H9 (cell line): ENCODE results near the gene SLC38A1. TPM values are rescaled to one million over a fixed set of nuclear protein-coding genes. Genes with fewer than 3 reads are reported as not detected.

ENCODE experiments used
- DNase-seq: peaks from one replicate; pipeline ENCODE4 v3.0.0-alpha.2; 2017
- H2AFZ ChIP-seq: one replicate; pipeline ENCODE4 v1.6.1; 2013; ENCODE audit warnings: mild to moderate bottlenecking, low read length, control low read depth, moderate library complexity
- H2AK5ac ChIP-seq: 2 replicates; pipeline ENCODE4 v1.6.1; 2013; ENCODE audit warnings: low read length, control low read depth, mixed read lengths; ENCODE audit not compliant: insufficient read length
- H2BK120ac ChIP-seq: one replicate; pipeline ENCODE4 v1.6.1; 2013; ENCODE audit warnings: low read depth, mild to moderate bottlenecking, low read length, control low read depth, inconsistent platforms; ENCODE audit not compliant: poor library complexity, severe bottlenecking
- H2BK12ac ChIP-seq: 2 replicates; pipeline ENCODE4 v1.6.1; 2013; ENCODE audit warnings: low read length, control low read depth, mixed read lengths, low read depth; ENCODE audit not compliant: insufficient read length
- H2BK15ac ChIP-seq: 2 replicates; pipeline ENCODE4 v1.6.1; 2013; ENCODE audit warnings: low read depth, low read length, control low read depth
- H2BK20ac ChIP-seq: one replicate; pipeline ENCODE4 v1.6.1; 2013; ENCODE audit warnings: low read depth, mild to moderate bottlenecking, low read length, control low read depth, inconsistent platforms; ENCODE audit not compliant: poor library complexity, severe bottlenecking
- H2BK5ac ChIP-seq: 2 replicates; pipeline ENCODE4 v1.6.1; 2013; ENCODE audit warnings: low read length, control low read depth, mixed read lengths; ENCODE audit not compliant: insufficient read length
- H3K14ac ChIP-seq: 2 replicates; pipeline ENCODE4 v1.6.1; 2013; ENCODE audit warnings: low read length, control low read depth; ENCODE audit not compliant: insufficient read depth
- H3K18ac ChIP-seq: 2 replicates; pipeline ENCODE4 v1.6.1; 2013; ENCODE audit warnings: low read depth, mild to moderate bottlenecking, mixed read lengths, low read length, control low read depth; ENCODE audit not compliant: insufficient read length
- H3K23ac ChIP-seq: 2 replicates; pipeline ENCODE4 v1.6.1; 2013; ENCODE audit warnings: low read length, control low read depth, mixed read lengths, low read depth; ENCODE audit not compliant: insufficient read length
- H3K23me2 ChIP-seq: 2 replicates; pipeline ENCODE4 v1.6.1; 2013; ENCODE audit warnings: low read depth, mild to moderate bottlenecking, mixed read lengths, low read length, control low read depth; ENCODE audit not compliant: insufficient read length, poor library complexity, severe bottlenecking
- H3K27ac ChIP-seq: 2 replicates; pipeline ENCODE4 v1.5.1; 2013; ENCODE audit warnings: low read length, control low read depth, mixed read lengths, low read depth; ENCODE audit not compliant: insufficient read length
- H3K27me3 ChIP-seq: 2 replicates; pipeline ENCODE4 v1.6.1; 2013; ENCODE audit warnings: low read length, control low read depth, inconsistent platforms; ENCODE audit not compliant: insufficient read depth
- H3K4ac ChIP-seq: 2 replicates; pipeline ENCODE4 v1.6.1; 2013; ENCODE audit warnings: low read depth, mild to moderate bottlenecking, control low read depth, inconsistent platforms, low read length, moderate library complexity
- H3K4me1 ChIP-seq: 2 replicates; pipeline ENCODE4 v1.6.1; 2013; ENCODE audit warnings: low read length, control low read depth, inconsistent platforms; ENCODE audit not compliant: insufficient read depth
- H3K4me2 ChIP-seq: 2 replicates; pipeline ENCODE4 v1.6.1; 2013; ENCODE audit warnings: low read length, control low read depth, mixed read lengths; ENCODE audit not compliant: insufficient read length, insufficient read depth
- H3K56ac ChIP-seq: 2 replicates; pipeline ENCODE4 v1.6.1; 2013; ENCODE audit warnings: low read depth, mild to moderate bottlenecking, mixed read lengths, low read length, control low read depth; ENCODE audit not compliant: insufficient read length
- H3K79me1 ChIP-seq: 2 replicates; pipeline ENCODE4 v1.6.1; 2013; ENCODE audit warnings: low read depth, mild to moderate bottlenecking, moderate library complexity, low read length, control low read depth, inconsistent platforms; ENCODE audit not compliant: insufficient read depth, poor library complexity, severe bottlenecking
- H3K79me2 ChIP-seq: 2 replicates; pipeline ENCODE4 v1.6.1; 2013; ENCODE audit warnings: low read length, control low read depth, inconsistent platforms; ENCODE audit not compliant: insufficient read depth
- H3K9ac ChIP-seq: 2 replicates; pipeline ENCODE4 v1.6.1; 2013; ENCODE audit warnings: low read length, control low read depth, mixed read lengths; ENCODE audit not compliant: insufficient read length; ENCODE audit errors: extremely low read depth
- H3K9me3 ChIP-seq: one replicate; pipeline ENCODE4 v1.6.1; 2013; ENCODE audit warnings: low read depth, low read length, inconsistent platforms; ENCODE audit not compliant: control insufficient read depth
- H3T11ph ChIP-seq: one replicate; pipeline ENCODE4 v1.6.1; 2013; ENCODE audit warnings: mild to moderate bottlenecking, low read length, control low read depth, inconsistent platforms
- H4K20me1 ChIP-seq: one replicate; pipeline ENCODE4 v1.6.1; 2013; ENCODE audit not compliant: control insufficient read depth, insufficient read length, insufficient read depth
- H4K5ac ChIP-seq: 2 replicates; pipeline ENCODE4 v1.6.1; 2013; ENCODE audit warnings: low read depth, mild to moderate bottlenecking, mixed read lengths, low read length, control low read depth; ENCODE audit not compliant: insufficient read length
- H4K8ac ChIP-seq: replicated peaks from 2 replicates; pipeline ENCODE4 v1.6.1; 2013; ENCODE audit warnings: low read length, control low read depth, mixed read lengths, low read depth; ENCODE audit not compliant: insufficient read length
- H4K91ac ChIP-seq: 2 replicates; pipeline ENCODE4 v1.6.1; 2013; ENCODE audit warnings: low read depth, mild to moderate bottlenecking, moderate library complexity, mixed read lengths, low read length, control low read depth; ENCODE audit not compliant: insufficient read length
- H3K27ac Mint-ChIP-seq, 3 experiments: 2 replicates in 2 of 3; 3 replicates in 1 of 3; pipeline ENCODE4 v1.8.0; 2020 to 2021; ENCODE audit warnings: mixed read lengths in 3 of 3, mild to moderate bottlenecking in 1 of 3, moderate library complexity in 1 of 3
- H3K27me3 Mint-ChIP-seq: 2 replicates; pipeline ENCODE4 v1.8.0; 2021; ENCODE audit warnings: low read depth, mild to moderate bottlenecking, moderate library complexity, mixed read lengths
- H3K36me3 Mint-ChIP-seq, 3 experiments: 2 replicates in 2 of 3; 3 replicates in 1 of 3; pipeline ENCODE4 v1.8.0; 2020 to 2021; ENCODE audit warnings: low read depth in 3 of 3, mixed read lengths in 3 of 3; ENCODE audit not compliant: insufficient read depth in 1 of 3
- H3K4me1 Mint-ChIP-seq, 2 experiments: 2 replicates each; pipeline ENCODE4 v1.8.0; 2020; ENCODE audit warnings: mixed read lengths in 2 of 2
- H3K4me3 Mint-ChIP-seq, 2 experiments: 2 replicates in 1 of 2; 3 replicates in 1 of 2; pipeline ENCODE4 v1.8.0; 2020 to 2021; ENCODE audit warnings: mild to moderate bottlenecking in 2 of 2, mixed read lengths in 2 of 2, moderate library complexity in 1 of 2
- H3K9me3 Mint-ChIP-seq, 2 experiments: 2 replicates in 1 of 2; 3 replicates in 1 of 2; pipeline ENCODE4 v1.8.0; 2020; ENCODE audit warnings: mild to moderate bottlenecking in 2 of 2, mixed read lengths in 2 of 2, moderate library complexity in 1 of 2
- CTCF ChIP-seq: fragments of 200-600 bp; sonication (generic); conservative IDR thresholded peaks from 3 replicates; pipeline ENCODE4 v1.8.0; 2021; ENCODE audit warnings: antibody characterized with exemption, mild to moderate bottlenecking
- WGBS: extraction: QIAGEN DNeasy Blood & Tissue Kit; methylation state at CpG from one replicate; pipeline ENCODE4 v1.1.7; 2013; ENCODE audit warnings: missing lambda C conversion rate, low lambda C conversion rate, mixed read lengths; ENCODE audit not compliant: insufficient read length; ENCODE audit errors: extremely low coverage; 5-methylcytosine and 5-hydroxymethylcytosine counted together
- total RNA-seq: library from RNA; stranded (reverse); gene quantifications from 2 replicates; pipeline ENCODE4 v1.2.1, GENCODE V29; 2021

Gene SLC38A1
- total RNA-seq, 1 experiment from 2014 or later, result 216 TPM

- peak overlapping the region; percentile 3 to 54 (median 49); a peak in 2 of 7 replicates for H3K27ac Mint-ChIP-seq
- H3K36me3 Mint-ChIP-seq, result peaks cover 50 to 92% (median 63%) of the 10 kb centered on the region in 3 experiments; a peak in 6 of 7 replicates
- Histone ChIP-seq H3K23ac (no peak overlapping the region), H3K18ac (no peak overlapping the region), H2BK15ac (no peak overlapping the region), H3K79me1 (peaks cover 4% of the 10 kb centered on the region), H3K27ac (no peak overlapping the region), H3K9me3 (no peaks in the 10 kb centered on the region), H2AFZ (no peak overlapping the region), H3K79me2 (peaks cover 2% of the 10 kb centered on the region; the same call in 1 of the 2 replicates), H3K9ac (no peak overlapping the region), H4K20me1 (no peaks in the 10 kb centered on the region), H2BK5ac (no peak overlapping the region), H3K4me2 (no peak overlapping the region), H2BK12ac (no peak overlapping the region), H2BK20ac (no peak overlapping the region), H4K8ac (no peak overlapping the region), H3K4me1 (no peaks in the 10 kb centered on the region; the same call in 1 of the 2 replicates), H3K27me3 (no peaks in the 10 kb centered on the region), H3K14ac (no peak overlapping the region), H2BK120ac (no peak overlapping the region), H3K4ac (no peak overlapping the region), H2AK5ac (no peak overlapping the region), H4K91ac (no peak overlapping the region), H3T11ph (no peak overlapping the region), H4K5ac (no peak overlapping the region), H3K56ac (no peak overlapping the region), H3K23me2 (no peaks in the 10 kb centered on the region)
- no peaks in the 10 kb centered on the region for H3K9me3 Mint-ChIP-seq
- DNase-seq, result no peak
- no peak overlapping the region; a peak in 1 of 5 replicates for H3K4me3 Mint-ChIP-seq
- no peaks in the 10 kb centered on the region for H3K27me3 Mint-ChIP-seq
- H3K4me1 Mint-ChIP-seq, result peaks cover 47 to 51% of the 10 kb centered on the region in 2 experiments
- WGBS, result no CpG with 5 or more reads among the region's 10 CpGs
- no peak for TF ChIP-seq CTCF
Observed at GRCh38 chr12:46219877-46220655, 48.8 kb downstream of the SLC38A1 start.
